Measurements from ENCODE around the gene DCAKD.
"Not testable (repeated sequence)": the region's sequence is repeated elsewhere in the genome, so short reads cannot be mapped to it uniquely, and the experiment has no call there.

Gene DCAKD

GRCh38 chr17:45063198-45063597 is 11.8 kb upstream of the DCAKD start:
- DNase-seq (ENCODE audit: low spot score) = no peak

- no peak for DNase-seq (ENCODE audit: low spot score)
Observed at GRCh38 chr17:45061606-45062205, 10.3 kb upstream of the DCAKD start.

GRCh38 chr17:45060797-45061605 is 9.6 kb upstream of the DCAKD start, which contains the start of gene NMT1:
Gene NMT1, plus strand, starts transcription at chr17:45061317. Its CDS starts 13 bp downstream, at chr17:45061330.
- DNase-seq (ENCODE audit: low spot score) = peak; percentile 99

- DNase-seq (ENCODE audit: low spot score) = no peak
Observed at GRCh38 chr17:45060382-45060796, 9.0 kb upstream of the DCAKD start.

GRCh38 chr17:45052052-45052772 is 780 bp upstream of the DCAKD start:
- peak; percentile 62 for DNase-seq (ENCODE audit: low spot score)

- DNase-seq (ENCODE audit: low spot score) = not testable (repeated sequence)
Observed at GRCh38 chr17:45051720-45052051, 254 bp upstream of the DCAKD start.

GRCh38 chr17:45050481-45051059 is 862 bp downstream of the DCAKD start:
- DNase-seq (ENCODE audit: low spot score) = peak; percentile 47

- DNase-seq (ENCODE audit: low spot score) = no peak
Observed at GRCh38 chr17:45048795-45049563, 2.5 kb downstream of the DCAKD start.

GRCh38 chr17:45046537-45047125 is 4.8 kb downstream of the DCAKD start:
- DNase-seq (ENCODE audit: low spot score) = no peak

- DNase-seq (ENCODE audit: low spot score) = no peak
Observed at GRCh38 chr17:45043813-45044540, 7.5 kb downstream of the DCAKD start.

GRCh38 chr17:45042346-45043120 is 8.9 kb downstream of the DCAKD start:
- no peak for DNase-seq (ENCODE audit: low spot score)

- DNase-seq (ENCODE audit: low spot score) = no peak
Observed at GRCh38 chr17:45040459-45040858, 11.0 kb downstream of the DCAKD start.

- DNase-seq (ENCODE audit: low spot score) = no peak
Observed at GRCh38 chr17:45038728-45039634, 12.5 kb downstream of the DCAKD start.

- no peak for DNase-seq (ENCODE audit: low spot score)
Observed at GRCh38 chr17:45036691-45037090, 14.7 kb downstream of the DCAKD start.

- no peak for DNase-seq (ENCODE audit: low spot score)
Observed at GRCh38 chr17:45035848-45036247, 15.6 kb downstream of the DCAKD start.

- DNase-seq (ENCODE audit: low spot score) = no peak
Observed at GRCh38 chr17:45034599-45034998, 16.8 kb downstream of the DCAKD start.

GRCh38 chr17:45032174-45032541 is 19.3 kb downstream of the DCAKD start:
- DNase-seq (ENCODE audit: low spot score) = no peak

- no peak for DNase-seq (ENCODE audit: low spot score)
Observed at GRCh38 chr17:45031231-45032173, 19.9 kb downstream of the DCAKD start.
